EL (cell line): ENCODE measurements around the gene F2RL2.
A peak's percentile ranks its signal among the peaks of the same experiment; 100 is the strongest.

Source experiments
- DNase-seq: peaks from one replicate; pipeline ENCODE4 v3.0.0-alpha.2; 2016

Gene F2RL2

DNA sequence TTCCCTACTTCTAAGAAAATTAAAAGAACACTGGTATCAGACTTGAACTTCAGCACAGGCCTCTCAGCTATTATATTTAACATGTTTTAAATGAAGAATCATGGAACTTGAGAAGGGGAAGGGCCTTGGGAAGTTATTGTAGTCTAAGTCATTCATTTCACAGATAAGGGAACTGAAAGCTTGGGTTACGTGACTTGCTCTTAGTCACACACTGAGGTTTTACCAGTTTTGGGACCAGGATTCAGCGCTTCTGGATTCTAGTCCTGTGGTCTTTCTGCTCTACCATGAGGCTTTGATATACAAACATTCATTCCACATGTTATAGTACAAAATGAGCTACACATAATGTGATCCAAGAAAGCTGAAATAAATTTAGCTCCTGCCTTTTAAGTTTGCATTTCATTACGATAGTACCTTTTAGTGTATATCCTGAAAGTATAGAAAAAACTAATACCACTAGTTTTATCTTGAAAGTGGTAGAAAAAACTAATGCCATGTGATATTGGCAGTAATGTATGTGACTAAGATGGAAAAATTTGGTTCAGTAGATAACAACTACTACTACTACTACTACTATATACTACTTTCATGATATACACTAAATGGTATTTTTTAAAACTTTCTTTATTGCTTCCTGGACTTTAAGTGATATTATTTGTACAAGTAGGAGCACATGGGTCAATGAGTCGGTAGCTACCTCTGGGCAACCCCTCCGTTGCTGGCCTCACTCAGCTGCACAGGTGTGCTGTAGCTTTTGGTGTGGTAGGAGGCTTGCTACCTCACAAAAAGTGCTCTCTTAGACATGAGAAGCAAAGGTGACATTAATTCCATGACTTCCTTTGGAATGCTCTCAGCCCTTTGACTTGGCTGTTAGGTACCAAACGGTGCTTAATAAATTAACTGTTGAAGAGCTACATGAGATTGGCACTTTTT, 40.7 kb downstream of the F2RL2 start:
- DNase-seq: no peak

DNA sequence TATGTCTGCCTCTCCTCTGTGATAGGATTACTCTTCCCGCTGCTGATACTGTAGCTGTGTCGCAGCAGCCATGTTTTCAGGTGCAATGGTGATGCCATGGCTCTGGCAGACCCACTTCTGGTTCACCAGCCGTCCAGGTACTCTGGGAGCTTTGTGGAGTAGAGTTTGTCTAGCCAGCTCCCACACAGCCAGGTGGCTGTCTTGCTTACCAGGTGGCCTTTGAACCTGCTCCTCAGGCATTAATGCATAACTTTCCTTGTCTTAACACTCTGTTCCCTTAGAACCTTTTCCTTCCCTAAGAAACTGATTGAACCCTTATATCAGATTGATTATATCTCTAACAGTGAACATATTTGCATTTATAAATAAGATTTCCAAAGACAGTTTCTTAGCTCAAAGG, 42.2 kb downstream of the F2RL2 start:
- DNase-seq: no peak

DNA sequence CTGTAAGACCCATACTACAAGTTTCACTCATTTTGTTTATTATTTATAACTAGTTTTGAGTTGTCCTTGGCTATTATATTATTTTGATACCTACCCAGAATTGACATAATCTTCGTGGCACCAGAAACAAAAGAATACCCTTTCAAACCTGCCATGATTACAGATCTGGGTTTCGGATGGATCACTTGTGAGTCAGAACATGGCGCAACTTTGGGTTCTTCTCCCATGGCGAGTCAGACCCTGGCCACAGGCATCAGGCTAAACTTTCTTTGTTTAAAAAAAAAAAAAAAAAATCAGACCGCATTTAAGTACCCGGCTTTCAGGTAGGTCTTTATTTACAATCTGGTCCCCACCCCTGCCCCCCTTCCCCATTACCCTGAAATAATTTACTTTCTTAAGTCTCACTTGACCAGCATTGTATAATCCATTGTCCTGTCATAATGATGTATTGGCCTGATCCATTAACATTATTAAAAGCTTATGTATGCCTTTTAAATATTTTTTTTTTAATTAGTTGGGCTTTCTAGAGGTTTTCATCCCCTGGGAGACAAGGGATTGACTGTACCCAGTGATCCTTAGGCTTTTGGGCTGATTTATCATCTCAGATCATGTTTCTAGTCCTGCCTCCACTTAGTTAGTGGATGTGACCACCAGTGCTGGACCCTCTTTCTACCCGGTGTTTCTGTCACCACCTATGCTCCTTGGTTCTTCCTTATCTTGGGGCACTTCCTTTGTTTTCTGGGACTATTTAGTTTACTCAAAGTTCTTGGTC, 43.9 kb downstream of the F2RL2 start:
- peak; percentile 8 for DNase-seq

DNA sequence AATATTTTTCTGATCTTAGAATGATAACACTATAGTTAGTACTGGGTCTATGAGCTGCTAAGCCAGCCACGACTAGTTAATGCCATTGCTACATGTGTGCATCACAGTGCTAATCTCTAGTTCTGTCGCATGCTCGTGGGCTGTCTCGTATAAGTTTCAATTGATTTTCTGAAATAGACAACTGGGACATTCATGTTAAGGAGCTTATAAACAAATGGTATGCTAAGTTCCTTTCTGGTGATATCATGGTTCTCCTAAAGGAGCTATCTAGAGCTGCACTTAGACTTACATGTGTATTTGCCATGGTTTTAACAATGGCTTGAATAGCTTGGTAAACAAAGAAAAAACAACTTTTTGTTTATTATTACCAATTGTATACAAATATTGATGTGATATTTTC, 46.2 kb downstream of the F2RL2 start:
- DNase-seq: no peak

DNA sequence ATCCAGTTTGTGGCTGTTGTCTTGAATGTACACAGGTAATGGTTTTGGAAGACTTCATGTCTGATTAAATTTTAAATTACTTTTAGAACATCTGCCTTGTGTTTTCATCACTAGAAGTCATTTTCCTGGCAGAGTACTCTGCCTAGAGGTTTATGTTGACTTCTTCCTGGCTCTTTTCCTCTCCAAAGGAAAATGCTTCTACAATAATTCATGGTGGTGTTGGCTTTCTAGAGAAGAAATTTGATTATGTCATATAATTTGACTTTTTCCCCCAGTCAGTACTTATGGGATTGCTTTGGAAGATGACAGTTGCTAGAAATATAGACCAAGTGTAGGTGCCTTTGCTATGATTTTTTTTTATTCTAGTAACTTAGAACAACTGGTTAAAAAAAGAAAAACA, 46.8 kb downstream of the F2RL2 start:
- no peak for DNase-seq

DNA sequence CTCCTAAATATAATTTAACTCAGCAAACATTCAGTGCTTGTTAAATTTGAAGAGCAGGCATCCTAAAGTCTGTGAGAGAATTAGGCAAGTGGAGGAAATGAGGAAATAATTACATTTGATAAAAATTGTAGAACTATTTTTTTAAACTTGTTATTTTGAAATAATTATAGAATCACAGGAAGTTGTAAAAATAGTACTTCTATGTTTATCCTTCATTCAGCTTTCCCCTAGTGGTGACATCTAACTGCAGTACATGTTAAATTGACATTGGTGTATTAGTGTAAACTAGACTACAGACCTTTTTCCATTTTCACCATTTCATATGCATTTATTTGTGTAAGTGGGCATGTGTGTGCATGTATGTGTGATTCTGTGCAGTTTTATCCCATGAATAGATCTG, 51.6 kb downstream of the F2RL2 start:
- DNase-seq: no peak

DNA sequence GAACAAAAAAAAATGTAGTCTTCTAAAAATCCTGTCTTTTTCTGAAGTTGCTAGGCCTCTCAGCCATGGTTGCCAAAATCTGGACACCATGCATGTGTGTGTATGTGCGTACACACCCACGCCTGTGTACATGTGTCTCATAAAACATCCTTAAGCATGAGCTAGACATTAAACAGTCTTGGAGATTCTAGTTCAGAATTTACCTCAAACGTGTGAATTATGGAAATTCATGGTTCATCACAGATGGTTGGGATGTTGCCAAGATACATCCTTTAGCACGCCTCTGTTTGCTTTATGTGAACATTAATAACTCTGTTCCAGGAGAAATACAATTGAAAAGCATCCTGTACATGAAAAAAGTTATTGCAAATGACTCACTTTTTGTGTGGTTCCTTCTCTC, 53.0 kb downstream of the F2RL2 start:
- no peak for DNase-seq
